Loucy (cell line): ENCODE measurements around the gene KIAA0319L.

ENCODE experiments used
- H2AFZ ChIP-seq: fragments of 200-600 bp; sonication (generic); 2 replicates; pipeline ENCODE4 v1.6.0; 2016; ENCODE audit warnings: antibody characterized with exemption, mild to moderate bottlenecking, low read length, moderate library complexity
- H3F3A ChIP-seq: fragments of 200-600 bp; 2 replicates; pipeline ENCODE4 v1.6.0; 2016; ENCODE audit warnings: antibody characterized with exemption, low read depth, mild to moderate bottlenecking
- H3K27me3 ChIP-seq: fragments of 200-600 bp; sonication (generic); 2 replicates; pipeline ENCODE4 v1.6.1; 2014; ENCODE audit warnings: low read length, mild to moderate bottlenecking; ENCODE audit not compliant: insufficient read depth, poor library complexity, severe bottlenecking
- H3K36me3 ChIP-seq: fragments of 200-600 bp; sonication (generic); 2 replicates; pipeline ENCODE4 v1.6.1; 2016; ENCODE audit warnings: low read length; ENCODE audit not compliant: insufficient read depth
- H3K4me1 ChIP-seq: fragments of 200-600 bp; sonication (generic); 2 replicates; pipeline ENCODE4 v1.5.1; 2014; ENCODE audit warnings: low read length, mild to moderate bottlenecking; ENCODE audit not compliant: insufficient read depth, poor library complexity, severe bottlenecking
- H3K4me2 ChIP-seq: fragments of 200-600 bp; sonication (generic); 2 replicates; pipeline ENCODE4 v1.6.0; 2014; ENCODE audit warnings: antibody characterized with exemption, low read length, low read depth, mild to moderate bottlenecking; ENCODE audit not compliant: poor library complexity, severe bottlenecking
- H3K4me3 ChIP-seq: fragments of 200-600 bp; sonication (generic); 2 replicates; pipeline ENCODE4 v1.5.1; 2014; ENCODE audit warnings: low read length, mild to moderate bottlenecking, mixed read lengths; ENCODE audit not compliant: poor library complexity, severe bottlenecking
- H3K79me2 ChIP-seq: fragments of 200-600 bp; sonication (generic); 2 replicates; pipeline ENCODE4 v1.6.1; 2014; ENCODE audit warnings: low read length; ENCODE audit not compliant: insufficient read depth
- H3K9ac ChIP-seq: fragments of 200-600 bp; sonication (generic); 2 replicates; pipeline ENCODE4 v1.6.0; 2014; ENCODE audit warnings: mild to moderate bottlenecking, low read depth, low read length, moderate library complexity; ENCODE audit not compliant: poor library complexity, severe bottlenecking
- H3K9me2 ChIP-seq: fragments of 200-600 bp; sonication (generic); replicated peaks from 2 replicates; pipeline ENCODE4 v1.6.1; 2016; ENCODE audit warnings: low read depth, low read length, mixed read lengths
- H3K9me3 ChIP-seq: fragments of 200-600 bp; sonication (generic); 2 replicates; pipeline ENCODE4 v1.6.1; 2014; ENCODE audit warnings: mild to moderate bottlenecking, antibody characterized with exemption, low read length, low read depth; ENCODE audit not compliant: insufficient read depth
- H4K20me1 ChIP-seq: fragments of 200-600 bp; sonication (generic); 2 replicates; pipeline ENCODE4 v1.6.0; 2014; ENCODE audit warnings: antibody characterized with exemption, low read length, mild to moderate bottlenecking; ENCODE audit not compliant: insufficient read depth, poor library complexity, severe bottlenecking
- CTCF ChIP-seq: fragments of 200-600 bp; sonication (generic); conservative IDR thresholded peaks from 2 replicates; pipeline ENCODE4 v1.5.1; 2014; ENCODE audit warnings: mild to moderate bottlenecking, antibody characterized with exemption, low read length
- EZH2phosphoT487 ChIP-seq: fragments of 200-600 bp; IDR thresholded peaks from 2 replicates; pipeline ENCODE4 v1.6.1; 2018; ENCODE audit warnings: antibody characterized with exemption, mild to moderate bottlenecking, moderate library complexity, borderline replicate concordance

Gene KIAA0319L

DNA sequence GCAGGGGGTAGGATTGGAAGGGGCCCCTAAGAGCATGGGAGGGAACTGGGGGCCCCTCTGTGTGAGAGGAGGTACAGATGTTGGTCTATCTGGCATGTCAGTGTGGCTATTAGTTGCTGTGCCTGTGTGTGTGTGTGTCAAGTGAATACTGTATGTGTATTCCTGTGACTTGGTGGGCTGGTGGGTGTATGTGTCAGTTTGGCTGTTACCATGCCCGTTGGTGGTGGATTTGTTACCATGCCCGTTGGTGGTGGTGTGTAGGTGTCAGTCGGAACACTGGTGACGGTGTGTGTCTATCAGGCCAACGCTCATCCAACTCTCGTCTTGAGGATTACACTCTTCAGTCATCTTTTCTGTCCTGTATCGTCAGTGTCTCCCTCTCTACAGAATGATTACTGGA is 38.5 kb upstream of the KIAA0319L start:
- Histone ChIP-seq H2AFZ (no peak overlapping the region), H3K27me3 (no peaks in the 10 kb centered on the region), H4K20me1 (no peaks in the 10 kb centered on the region), H3K9me2 (no peaks in the 10 kb centered on the region), H3K36me3 (peaks cover 18% of the 10 kb centered on the region; the same call in 1 of the 2 replicates), H3K9me3 (no peaks in the 10 kb centered on the region), H3K4me3 (no peak overlapping the region), H3K79me2 (no peaks in the 10 kb centered on the region), H3K4me2 (no peak overlapping the region), H3K4me1 (peaks cover 13% of the 10 kb centered on the region), H3F3A (no peaks in the 10 kb centered on the region), H3K9ac (no peak overlapping the region)
- TF ChIP-seq EZH2phosphoT487 = no peak
- TF ChIP-seq CTCF = no peak

DNA sequence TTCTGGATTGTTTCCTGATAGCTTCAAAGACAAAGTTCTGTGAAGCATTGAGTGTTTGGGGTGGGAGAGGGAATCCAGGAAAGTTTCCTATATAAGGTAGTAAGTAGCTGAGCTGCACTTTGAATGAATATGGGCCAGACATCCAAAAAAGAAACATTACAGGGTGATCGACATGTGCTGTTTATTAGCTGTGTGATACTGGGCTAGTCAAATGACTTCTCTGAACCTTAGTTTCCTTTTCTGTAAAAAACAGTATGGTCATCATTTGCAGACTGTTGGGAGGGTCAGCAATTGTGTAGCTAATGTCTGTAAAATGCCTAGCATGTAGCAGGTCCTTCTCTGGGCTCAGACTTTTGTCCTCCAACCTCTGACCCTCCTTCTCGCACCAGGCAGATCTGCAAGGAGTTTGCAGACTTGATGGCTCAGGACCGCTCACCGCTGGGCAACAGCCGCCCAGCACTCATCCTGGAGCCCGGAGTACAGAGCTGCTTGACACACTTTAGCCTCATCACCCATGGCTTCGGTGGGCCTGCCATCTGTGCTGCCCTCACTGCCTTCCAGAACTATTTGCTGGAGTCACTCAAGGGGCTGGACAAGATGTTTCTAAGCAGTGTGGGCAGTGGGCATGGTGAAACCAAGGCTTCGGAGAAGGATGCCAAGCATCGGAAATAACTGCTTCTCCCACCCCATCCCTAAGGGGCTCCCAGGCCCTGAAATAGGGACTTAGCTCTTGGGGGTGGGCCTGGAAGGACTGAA is 37.0 kb upstream of the KIAA0319L start:
- no peak for TF ChIP-seq EZH2phosphoT487
- no peak for TF ChIP-seq CTCF
- no peak overlapping the region for H3K4me3 ChIP-seq
- no peaks in the 10 kb centered on the region for H3K9me3 ChIP-seq
- no peaks in the 10 kb centered on the region for H3K27me3 ChIP-seq
- no peak overlapping the region for H3K9ac ChIP-seq
- no peak overlapping the region for H3K4me2 ChIP-seq
- no peak overlapping the region for H2AFZ ChIP-seq
- H3K9me2 ChIP-seq = no peaks in the 10 kb centered on the region
- H3K4me1 ChIP-seq = peaks cover 13% of the 10 kb centered on the region
- H4K20me1 ChIP-seq = no peaks in the 10 kb centered on the region
- H3K79me2 ChIP-seq = no peaks in the 10 kb centered on the region
- no peaks in the 10 kb centered on the region for H3F3A ChIP-seq
- H3K36me3 ChIP-seq = peaks cover 14% of the 10 kb centered on the region; the same call in 1 of the 2 replicates

GRCh38 chr1:35592991-35593769 is 36.0 kb upstream of the KIAA0319L start:
- H3K9me2 ChIP-seq = no peaks in the 10 kb centered on the region
- H3K4me3 ChIP-seq = peak overlapping the region; percentile 11
- no peaks in the 10 kb centered on the region for H3K79me2 ChIP-seq
- H2AFZ ChIP-seq = no peak overlapping the region
- peak overlapping the region; percentile 66 for H3K4me2 ChIP-seq
- no peaks in the 10 kb centered on the region for H3K9me3 ChIP-seq
- H3K27me3 ChIP-seq = no peaks in the 10 kb centered on the region
- peak overlapping the region; percentile 13 for H3K9ac ChIP-seq
- no peaks in the 10 kb centered on the region for H3F3A ChIP-seq
- H4K20me1 ChIP-seq = no peaks in the 10 kb centered on the region
- TF ChIP-seq EZH2phosphoT487 (no peak), CTCF (no peak)
- peaks cover 9% of the 10 kb centered on the region; the same call in 1 of the 2 replicates for H3K36me3 ChIP-seq
- H3K4me1 ChIP-seq = peaks cover 13% of the 10 kb centered on the region
